Ascending aorta (tissue), 2 donors: Measurements from ENCODE around the gene KIF5A. TPM values are rescaled to one million over a fixed set of nuclear protein-coding genes. Genes with fewer than 3 reads are reported as not detected.
"Not testable (repeated sequence)": the region's sequence is repeated elsewhere in the genome, so short reads cannot be mapped to it uniquely, and the experiment has no call there.

ENCODE experiments used
- DNase-seq, 2 donors: peaks; one replicate each; pipeline ENCODE4 v3.0.0-alpha.2; 2019; ENCODE audit warnings: low spot score in 2 of 2
- H3K27ac ChIP-seq, 2 donors: fragments of 200-600 bp; sonication (generic); one replicate each; pipeline ENCODE4 v1.5.1; 2016 to 2017; ENCODE audit warnings: mild to moderate bottlenecking in 1 of 2
- H3K27me3 ChIP-seq: fragments of 200-600 bp; sonication (generic); one replicate; pipeline ENCODE4 v1.5.1; 2017
- H3K36me3 ChIP-seq, 2 donors: fragments of 200-600 bp; sonication (generic); one replicate each; pipeline ENCODE4 v1.5.1; 2016
- H3K4me1 ChIP-seq, 2 donors: fragments of 200-600 bp; sonication (generic); one replicate each; pipeline ENCODE4 v1.5.1; 2016 to 2017; ENCODE audit warnings: mild to moderate bottlenecking in 1 of 2
- H3K4me3 ChIP-seq, 2 donors: fragments of 200-600 bp; sonication (generic); one replicate each; pipeline ENCODE4 v1.5.1; 2016 to 2017; ENCODE audit warnings: mild to moderate bottlenecking in 1 of 2
- H3K9me3 ChIP-seq, 2 donors: fragments of 200-600 bp; sonication (generic); one replicate each; pipeline ENCODE4 v1.5.1; 2016
- intact Hi-C: fragments of 100-400 bp; cut with DNase I; formaldehyde crosslinking; loops from one replicate; pipeline ENCODE4 v1.15.1; 2023
- total RNA-seq: library from RNA; depleted of rRNA; stranded (reverse); fragments of >200 nt; gene quantifications from one replicate; pipeline ENCODE4 v1.1.0, GENCODE V29; 2016
- TF ChIP-seq, protein P1 (sequence below), 3 experiments: fragments of 200-600 bp in 2 of 3; fragments of 450-650 bp in 1 of 3; sonication (generic) in 2 of 3; IDR thresholded peaks; one replicate each; pipeline ENCODE4 v1.5.1; 2016 to 2019; ENCODE audit warnings: antibody characterized with exemption in 3 of 3, mild to moderate bottlenecking in 1 of 3, moderate library complexity in 1 of 3

The KIF5A gene
- total RNA-seq, 1 donor from 2014 or later = not detected

DNA sequence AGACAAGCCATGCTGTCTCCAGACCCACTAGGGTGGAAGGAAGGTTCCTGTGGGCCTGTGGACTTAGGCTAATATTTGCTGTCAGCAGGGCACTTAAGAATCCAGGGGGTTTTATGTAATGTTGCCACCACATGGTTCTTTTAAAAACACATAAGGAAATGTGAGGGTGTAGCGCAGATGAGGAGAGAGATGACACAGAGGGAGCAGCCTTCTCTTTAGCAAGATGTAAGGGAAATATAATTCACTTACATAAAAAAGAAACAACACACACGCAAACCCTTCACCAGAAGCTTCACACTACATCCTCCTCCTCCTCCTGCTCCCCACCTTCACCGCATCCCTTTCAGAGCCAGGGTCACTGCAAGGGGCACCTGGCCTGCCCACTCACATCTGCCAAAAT is 36.3 kb downstream of the KIF5A start:
- intact Hi-C loops = no loop called here
- no peak overlapping the region for H3K4me3 ChIP-seq
- DNase-seq = no peak

DNA sequence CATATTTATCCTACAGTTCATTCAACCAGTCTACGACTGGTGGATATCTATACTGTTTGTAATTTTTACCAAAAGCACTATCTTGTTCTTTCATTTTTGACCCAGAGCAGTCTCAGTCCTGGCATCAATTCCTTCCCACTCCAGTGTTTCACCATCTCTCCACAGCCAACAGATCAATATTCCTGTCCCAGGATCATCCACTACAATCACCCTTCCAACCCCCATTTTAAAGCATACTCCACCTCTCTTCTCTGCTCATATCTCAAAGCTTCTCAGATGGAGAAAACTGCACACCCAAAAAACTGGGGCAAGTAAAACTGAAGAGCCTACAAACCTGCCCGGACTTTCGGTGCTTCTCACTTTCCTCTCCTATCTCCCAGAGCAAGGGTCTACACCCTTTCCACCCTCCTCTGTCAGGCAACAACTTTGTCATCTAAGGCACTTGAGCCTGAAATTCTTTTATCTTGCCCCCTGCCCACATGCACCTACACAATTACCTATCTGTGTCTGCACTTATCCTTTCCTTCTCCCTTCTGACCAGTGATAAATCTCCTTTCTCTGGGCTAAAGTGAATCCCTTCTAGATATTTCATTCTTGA is 37.1 kb downstream of the KIF5A start:
- Histone ChIP-seq H3K9me3 (no peaks in the 10 kb centered on the region), H3K27ac (no peak overlapping the region), H3K36me3 (no peaks in the 10 kb centered on the region), H3K4me1 (peaks cover 0 to 7% of the 10 kb centered on the region in 2 donors), H3K27me3 (no peaks in the 10 kb centered on the region), H3K4me3 (no peak overlapping the region)
- DNase-seq = no peak
- intact Hi-C loops = no loop called here
- TF ChIP-seq, protein P1, sequence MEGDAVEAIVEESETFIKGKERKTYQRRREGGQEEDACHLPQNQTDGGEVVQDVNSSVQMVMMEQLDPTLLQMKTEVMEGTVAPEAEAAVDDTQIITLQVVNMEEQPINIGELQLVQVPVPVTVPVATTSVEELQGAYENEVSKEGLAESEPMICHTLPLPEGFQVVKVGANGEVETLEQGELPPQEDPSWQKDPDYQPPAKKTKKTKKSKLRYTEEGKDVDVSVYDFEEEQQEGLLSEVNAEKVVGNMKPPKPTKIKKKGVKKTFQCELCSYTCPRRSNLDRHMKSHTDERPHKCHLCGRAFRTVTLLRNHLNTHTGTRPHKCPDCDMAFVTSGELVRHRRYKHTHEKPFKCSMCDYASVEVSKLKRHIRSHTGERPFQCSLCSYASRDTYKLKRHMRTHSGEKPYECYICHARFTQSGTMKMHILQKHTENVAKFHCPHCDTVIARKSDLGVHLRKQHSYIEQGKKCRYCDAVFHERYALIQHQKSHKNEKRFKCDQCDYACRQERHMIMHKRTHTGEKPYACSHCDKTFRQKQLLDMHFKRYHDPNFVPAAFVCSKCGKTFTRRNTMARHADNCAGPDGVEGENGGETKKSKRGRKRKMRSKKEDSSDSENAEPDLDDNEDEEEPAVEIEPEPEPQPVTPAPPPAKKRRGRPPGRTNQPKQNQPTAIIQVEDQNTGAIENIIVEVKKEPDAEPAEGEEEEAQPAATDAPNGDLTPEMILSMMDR (IDR thresholded peaks at IDR 0.05) = no peak

More for the DNA sequence above, 36.3 kb downstream of the KIF5A start:
- TF ChIP-seq, protein P1 (IDR thresholded peaks at IDR 0.05) = no peak
- Histone ChIP-seq H3K36me3 (no peaks in the 10 kb centered on the region), H3K27me3 (no peaks in the 10 kb centered on the region), H3K27ac (no peak overlapping the region), H3K9me3 (no peaks in the 10 kb centered on the region), H3K4me1 (peaks cover 0 to 4% of the 10 kb centered on the region in 2 donors)

DNA sequence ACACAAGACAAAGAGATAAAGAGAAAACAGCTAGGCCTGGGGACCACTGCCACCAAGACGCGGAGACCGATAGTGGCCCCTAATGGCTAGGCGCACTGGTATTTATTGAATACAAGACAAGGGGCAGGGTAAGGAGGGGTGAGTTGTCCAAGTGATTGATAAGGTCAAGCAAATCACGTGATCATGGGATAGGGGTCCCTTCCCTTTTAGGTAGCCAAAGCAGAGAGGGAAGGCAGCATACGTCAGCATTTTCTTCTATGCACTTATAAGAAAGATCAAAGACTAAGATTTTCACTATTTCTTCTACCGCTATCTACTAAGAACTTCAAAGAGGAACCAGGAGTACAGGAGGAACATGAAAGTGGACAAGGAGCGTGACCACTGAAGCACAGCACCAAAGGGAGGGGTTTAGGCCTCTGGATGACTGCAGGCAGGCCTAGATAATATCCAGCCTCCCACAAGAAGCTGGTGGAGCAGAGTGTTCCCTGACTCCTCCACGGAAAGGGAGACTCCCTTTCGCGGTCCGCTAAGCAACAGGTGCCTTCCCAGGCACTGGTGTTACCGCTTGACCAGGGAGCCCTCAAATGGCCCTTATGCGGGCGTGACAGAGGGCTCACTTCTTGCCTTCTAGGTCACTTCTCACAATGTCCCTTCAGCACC is 39.2 kb downstream of the KIF5A start:
- not testable (repeated sequence) for H3K9me3 ChIP-seq

DNA sequence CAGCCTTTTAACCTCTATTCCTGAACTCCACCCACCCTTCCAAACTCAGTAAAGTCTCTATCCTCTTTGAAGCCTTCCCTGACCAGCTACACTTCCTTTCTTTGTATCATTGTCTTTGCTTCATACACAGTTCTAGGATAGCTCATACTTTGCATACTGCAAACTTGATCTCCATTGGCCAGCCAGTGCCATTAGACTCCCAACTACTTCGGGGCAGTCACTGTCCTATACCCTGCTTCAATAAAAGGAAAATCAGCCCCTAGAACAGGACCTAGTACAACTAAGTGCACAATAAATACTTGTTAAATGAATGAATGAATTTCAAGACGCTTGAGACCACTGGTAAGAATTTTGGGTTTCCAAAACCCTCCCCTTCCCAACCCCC is 40.6 kb downstream of the KIF5A start:
- intact Hi-C loops = loop anchor here (2.0 kb wide), 2 partner anchors 20 to 30 kb away; partner anchors contain the start of gene ARHGEF25
- DNase-seq = no peak
- Histone ChIP-seq H3K27me3 (no peaks in the 10 kb centered on the region), H3K27ac (peak overlapping the region; percentile 82 to 89), H3K4me3 (peak overlapping the region; percentile 79 to 99), H3K9me3 (no peaks in the 10 kb centered on the region), H3K36me3 (peaks cover 2 to 12% of the 10 kb centered on the region in 2 donors), H3K4me1 (peaks cover 0 to 19% of the 10 kb centered on the region in 2 donors)
- TF ChIP-seq, protein P1 (IDR thresholded peaks at IDR 0.05) = no peak

More for the DNA sequence above, 39.2 kb downstream of the KIF5A start:
- H3K4me1 ChIP-seq = peaks cover 0 to 19% of the 10 kb centered on the region in 2 donors
- H3K27me3 ChIP-seq, H3K36me3 ChIP-seq, intact Hi-C loops, H3K27ac ChIP-seq, H3K4me3 ChIP-seq, DNase-seq: not testable (repeated sequence)

DNA sequence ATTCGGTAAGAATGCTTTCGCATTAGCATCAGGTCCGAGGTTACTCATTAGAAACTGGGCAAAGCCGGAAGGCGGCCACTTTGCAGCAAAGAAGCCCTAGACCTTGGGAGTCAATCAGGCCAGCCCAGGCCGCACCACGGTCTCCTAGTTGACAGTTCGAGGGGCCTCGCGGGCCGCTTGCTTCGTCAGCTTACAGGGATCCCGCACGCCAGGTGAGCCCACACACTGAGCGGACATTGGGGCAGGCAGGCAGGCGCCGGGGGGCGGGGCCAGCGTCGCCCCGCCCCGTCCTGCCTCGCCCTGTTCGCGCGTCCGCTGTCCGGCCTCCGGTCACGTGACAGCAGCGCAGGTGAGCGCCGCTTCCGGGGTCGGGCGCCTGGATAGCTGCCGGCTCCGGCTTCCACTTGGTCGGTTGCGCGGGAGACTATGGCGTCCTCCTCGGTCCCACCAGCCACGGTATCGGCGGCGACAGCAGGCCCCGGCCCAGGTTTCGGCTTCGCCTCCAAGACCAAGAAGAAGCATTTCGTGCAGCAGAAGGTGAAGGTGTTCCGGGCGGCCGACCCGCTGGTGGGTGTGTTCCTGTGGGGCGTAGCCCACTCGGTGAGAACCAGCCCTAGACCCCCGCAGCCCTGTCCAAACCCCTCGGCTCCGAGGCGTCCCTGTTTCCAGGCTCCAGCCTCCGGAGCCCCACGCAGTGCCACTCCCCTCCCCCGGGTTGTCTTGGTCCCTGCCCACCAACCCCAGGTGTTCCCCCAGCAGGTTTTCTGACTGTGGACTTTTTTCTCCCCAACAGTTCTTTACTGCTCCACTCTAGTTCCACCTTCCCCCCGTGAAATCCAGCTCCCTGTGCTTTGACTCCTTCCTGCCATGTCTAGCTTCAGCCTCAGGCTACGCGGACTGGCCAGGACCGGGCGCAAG is 41.3 kb downstream of the KIF5A start, which contains the start of gene PIP4K2C:
Gene PIP4K2C, plus strand, starts transcription at position 329 of the 918 bp plus-strand sequence. Its CDS starts 98 bp downstream, at position 427.
- no peaks in the 10 kb centered on the region for H3K9me3 ChIP-seq
- peak within 1 kb of the TSS; percentile 79 to 99 for H3K4me3 ChIP-seq
- peaks cover 9 to 19% of the 10 kb centered on the region in 2 donors for H3K36me3 ChIP-seq
- H3K27ac ChIP-seq = peak within 1 kb of the TSS; percentile 82 to 89
- DNase-seq = peak; percentile 53 to 86
- peaks cover 0 to 19% of the 10 kb centered on the region in 2 donors for H3K4me1 ChIP-seq
- H3K27me3 ChIP-seq = no peaks in the 10 kb centered on the region
- intact Hi-C loops = loop anchor here (2.0 kb wide), 2 partner anchors 20 to 30 kb away; partner anchors contain the start of gene ARHGEF25
- TF ChIP-seq, protein P1 (IDR thresholded peaks at IDR 0.05) = no peak
